SJCRH30 (cell line): ENCODE measurements around the gene THG1L. TPM values are rescaled to one million over a fixed set of nuclear protein-coding genes. Genes with fewer than 3 reads are reported as not detected.

Source experiments
- DNase-seq, 2 experiments: peaks; one replicate each; pipeline ENCODE4 v3.0.0-alpha.2; 2015 to 2020
- H3K27ac ChIP-seq: fragments of 250-450 bp; sonication (Bioruptor Pico); 2 replicates; pipeline ENCODE4 v1.5.1; 2020; ENCODE audit warnings: mild to moderate bottlenecking, moderate library complexity
- H3K27me3 ChIP-seq: fragments of 250-450 bp; sonication (Bioruptor Pico); 2 replicates; pipeline ENCODE4 v1.5.1; 2020; ENCODE audit warnings: mild to moderate bottlenecking, moderate library complexity
- H3K36me3 ChIP-seq: fragments of 250-450 bp; sonication (Bioruptor Pico); 2 replicates; pipeline ENCODE4 v1.5.1; 2020; ENCODE audit warnings: mild to moderate bottlenecking, moderate library complexity
- H3K4me1 ChIP-seq: fragments of 250-450 bp; sonication (Bioruptor Pico); 2 replicates; pipeline ENCODE4 v1.5.1; 2020; ENCODE audit warnings: mild to moderate bottlenecking, moderate library complexity
- H3K4me3 ChIP-seq: fragments of 250-450 bp; sonication (Bioruptor Pico); 2 replicates; pipeline ENCODE4 v1.5.1; 2020; ENCODE audit warnings: mild to moderate bottlenecking, moderate library complexity
- H3K9me3 ChIP-seq: fragments of 250-450 bp; sonication (Bioruptor Pico); replicated peaks from 2 replicates; pipeline ENCODE4 v1.5.1; 2020; ENCODE audit warnings: mild to moderate bottlenecking, moderate library complexity
- total RNA-seq: library from RNA; depleted of rRNA; stranded (reverse); fragments of >200 nt; shearing (Covaris generic); gene quantifications from 2 replicates; pipeline ENCODE4 v1.2.3, GENCODE V29; 2014

The THG1L gene
- total RNA-seq, 1 experiment from 2014 or later: 27.2 TPM

GRCh38 chr5:157739388-157740228, 8.4 kb downstream of the THG1L start:
- Histone ChIP-seq H3K9me3 (no peaks in the 10 kb centered on the region), H3K4me3 (no peak overlapping the region), H3K4me1 (peaks cover 7% of the 10 kb centered on the region; the same call in 1 of the 2 replicates), H3K27ac (no peak overlapping the region), H3K36me3 (peaks cover 28% of the 10 kb centered on the region), H3K27me3 (no peaks in the 10 kb centered on the region)
- DNase-seq: no peak

GRCh38 chr5:157740229-157740610, 9.0 kb downstream of the THG1L start:
- peak; percentile 29 to 69 for DNase-seq
- H3K4me1 ChIP-seq: peaks cover 7% of the 10 kb centered on the region; the same call in 1 of the 2 replicates
- peaks cover 27% of the 10 kb centered on the region for H3K36me3 ChIP-seq
- no peak overlapping the region for H3K4me3 ChIP-seq
- no peaks in the 10 kb centered on the region for H3K27me3 ChIP-seq
- no peaks in the 10 kb centered on the region for H3K9me3 ChIP-seq
- H3K27ac ChIP-seq: no peak overlapping the region

- Histone ChIP-seq H3K27ac (0 out of 2 replicates have a peak overlapping the region, but pooled peaks have one; percentile 7), H3K9me3 (no peaks in the 10 kb centered on the region), H3K36me3 (peaks cover 23% of the 10 kb centered on the region), H3K4me1 (peaks cover 7% of the 10 kb centered on the region; the same call in 1 of the 2 replicates), H3K4me3 (no peak overlapping the region), H3K27me3 (no peaks in the 10 kb centered on the region)
- DNase-seq: no peak
Observed at GRCh38 chr5:157741131-157741530, 9.9 kb downstream of the THG1L start.

GRCh38 chr5:157743163-157744050, 12.2 kb downstream of the THG1L start, which contains the start of gene LSM11:
LSM11 (plus strand) TSS chr5:157743712; CDS start chr5:157743751, 39 bp downstream.
- no peaks in the 10 kb centered on the region for H3K9me3 ChIP-seq
- DNase-seq: peak; percentile 85 to 90
- H3K36me3 ChIP-seq: peaks cover 12% of the 10 kb centered on the region
- H3K27ac ChIP-seq: peak within 1 kb of the TSS; percentile 41
- peaks cover 9% of the 10 kb centered on the region; the same call in 1 of the 2 replicates for H3K4me1 ChIP-seq
- H3K27me3 ChIP-seq: no peaks in the 10 kb centered on the region
- peak within 1 kb of the TSS; percentile 79 for H3K4me3 ChIP-seq

- Histone ChIP-seq H3K27me3 (no peaks in the 10 kb centered on the region), H3K4me3 (peak overlapping the region; percentile 79), H3K36me3 (peaks cover 9% of the 10 kb centered on the region; the same call in 1 of the 2 replicates), H3K27ac (peak overlapping the region; percentile 41), H3K4me1 (peaks cover 9% of the 10 kb centered on the region; the same call in 1 of the 2 replicates), H3K9me3 (no peaks in the 10 kb centered on the region)
- DNase-seq: peak; percentile 36 to 40
Observed at GRCh38 chr5:157744051-157745011, 13.1 kb downstream of the THG1L start.

GRCh38 chr5:157745041-157745456, 13.8 kb downstream of the THG1L start:
- DNase-seq: no peak
- no peak overlapping the region for H3K27ac ChIP-seq
- no peaks in the 10 kb centered on the region for H3K9me3 ChIP-seq
- no peaks in the 10 kb centered on the region for H3K27me3 ChIP-seq
- peaks cover 9% of the 10 kb centered on the region; the same call in 1 of the 2 replicates for H3K4me1 ChIP-seq
- H3K4me3 ChIP-seq: no peak overlapping the region; the same call in 1 of the 2 replicates
- H3K36me3 ChIP-seq: peaks cover 4% of the 10 kb centered on the region; the same call in 1 of the 2 replicates

- Histone ChIP-seq H3K36me3 (peaks cover 5% of the 10 kb centered on the region; the same call in 1 of the 2 replicates), H3K4me1 (0 out of 2 replicates have a peak, but pooled peaks cover 3% of the 10 kb centered on the region), H3K27ac (no peak overlapping the region), H3K4me3 (no peak overlapping the region), H3K9me3 (no peaks in the 10 kb centered on the region), H3K27me3 (no peaks in the 10 kb centered on the region)
- no peak for DNase-seq
Observed at GRCh38 chr5:157747173-157747740, 16.0 kb downstream of the THG1L start.

GRCh38 chr5:157747766-157748700, 16.8 kb downstream of the THG1L start:
- peak; percentile 44 to 66 for DNase-seq
- no peaks in the 10 kb centered on the region for H3K9me3 ChIP-seq
- H3K27me3 ChIP-seq: no peaks in the 10 kb centered on the region
- no peak overlapping the region for H3K4me3 ChIP-seq
- H3K36me3 ChIP-seq: peaks cover 5% of the 10 kb centered on the region; the same call in 1 of the 2 replicates
- H3K4me1 ChIP-seq: 0 out of 2 replicates have a peak, but pooled peaks cover 3% of the 10 kb centered on the region
- no peak overlapping the region for H3K27ac ChIP-seq

GRCh38 chr5:157748760-157749461, 17.7 kb downstream of the THG1L start:
- DNase-seq: no peak
- H3K27me3 ChIP-seq: no peaks in the 10 kb centered on the region
- no peak overlapping the region for H3K27ac ChIP-seq
- peaks cover 5% of the 10 kb centered on the region; the same call in 1 of the 2 replicates for H3K36me3 ChIP-seq
- no peaks in the 10 kb centered on the region for H3K9me3 ChIP-seq
- H3K4me1 ChIP-seq: 0 out of 2 replicates have a peak, but pooled peaks cover 3% of the 10 kb centered on the region
- H3K4me3 ChIP-seq: no peak overlapping the region

GRCh38 chr5:157749462-157749799, 18.2 kb downstream of the THG1L start:
- no peak overlapping the region for H3K27ac ChIP-seq
- H3K27me3 ChIP-seq: no peaks in the 10 kb centered on the region
- no peak overlapping the region for H3K4me3 ChIP-seq
- 0 out of 2 replicates have a peak, but pooled peaks cover 3% of the 10 kb centered on the region for H3K4me1 ChIP-seq
- peaks cover 8% of the 10 kb centered on the region; the same call in 1 of the 2 replicates for H3K36me3 ChIP-seq
- DNase-seq: no peak
- no peaks in the 10 kb centered on the region for H3K9me3 ChIP-seq

GRCh38 chr5:157750320-157750719, 19.1 kb downstream of the THG1L start:
- H3K9me3 ChIP-seq: no peaks in the 10 kb centered on the region
- H3K27me3 ChIP-seq: no peaks in the 10 kb centered on the region
- H3K27ac ChIP-seq: no peak overlapping the region
- no peak for DNase-seq
- peaks cover 15% of the 10 kb centered on the region; the same call in 1 of the 2 replicates for H3K36me3 ChIP-seq
- H3K4me1 ChIP-seq: 0 out of 2 replicates have a peak, but pooled peaks cover 3% of the 10 kb centered on the region
- H3K4me3 ChIP-seq: no peak overlapping the region

- Histone ChIP-seq H3K27me3 (no peaks in the 10 kb centered on the region), H3K4me3 (no peak overlapping the region), H3K36me3 (peaks cover 17% of the 10 kb centered on the region; the same call in 1 of the 2 replicates), H3K4me1 (peaks cover 2% of the 10 kb centered on the region; the same call in 1 of the 2 replicates), H3K27ac (no peak overlapping the region), H3K9me3 (no peaks in the 10 kb centered on the region)
- DNase-seq: no peak
Observed at GRCh38 chr5:157756122-157756521, 24.9 kb downstream of the THG1L start.
